Caco-2 (cell line): ENCODE data around the gene ASH1L. TPM values are rescaled to one million over a fixed set of nuclear protein-coding genes. Genes with fewer than 3 reads are reported as not detected.
"Not testable (repeated sequence)": the region's sequence is repeated elsewhere in the genome, so short reads cannot be mapped to it uniquely, and the experiment has no call there.

Experiments used
- BruUV-seq: library from RNA; stranded (reverse); fragments of 400-500 nt; replicated peaks from 2 replicates; lab custom pipeline; 2021; lab: Mats Ljungman, UMichigan
- CTCF ChIA-PET: fragments of 300-600 bp; sonication (Branson Sonifier 250); formaldehyde crosslinking; loops from one replicate; lab custom pipeline; 2022; ENCODE audit warnings: antibody characterized with exemption; lab: Charles Lee
- POLR2A ChIA-PET: fragments of 300-600 bp; sonication (Branson Sonifier 250); formaldehyde crosslinking; loops from one replicate; lab custom pipeline; 2022; ENCODE audit warnings: antibody characterized with exemption; lab: Charles Lee
- DNase-seq, 2 experiments: peaks; one replicate each; pipeline versions ENCODE4 v3.0.0 to v3.0.0-alpha.2; 2020 to 2022
- H3K27me3 ChIP-seq: replicated peaks from 2 replicates; pipeline ENCODE4 v1.6.0; 2011; ENCODE audit warnings: low read length; ENCODE audit not compliant: control insufficient read depth, insufficient read depth
- H3K36me3 ChIP-seq: 2 replicates; pipeline ENCODE4 v1.5.1; 2011; ENCODE audit warnings: low read length; ENCODE audit not compliant: control insufficient read depth, insufficient read depth
- H3K4me1 ChIP-seq: fragments of 250-450 bp; sonication (Bioruptor Pico); 2 replicates; pipeline ENCODE4 v1.5.1; 2020; ENCODE audit warnings: mild to moderate bottlenecking
- H3K4me3 ChIP-seq: 2 replicates; pipeline ENCODE4 v1.5.1; 2011; ENCODE audit warnings: low read depth, mild to moderate bottlenecking, control low read depth, low read length
- H3K9me3 ChIP-seq: fragments of 250-450 bp; sonication (Bioruptor Pico); 2 replicates; pipeline ENCODE4 v1.5.1; 2020; ENCODE audit warnings: mild to moderate bottlenecking, moderate library complexity
- H3K27ac Mint-ChIP-seq: one replicate; pipeline ENCODE4 v1.8.0; 2022; ENCODE audit warnings: mixed read lengths; ENCODE audit not compliant: unreplicated experiment
- H3K27me3 Mint-ChIP-seq: one replicate; pipeline ENCODE4 v1.8.0; 2022; ENCODE audit warnings: mixed read lengths; ENCODE audit not compliant: insufficient read depth, unreplicated experiment
- H3K36me3 Mint-ChIP-seq: one replicate; pipeline ENCODE4 v1.8.0; 2022; ENCODE audit warnings: mild to moderate bottlenecking, mixed read lengths; ENCODE audit not compliant: insufficient read depth, unreplicated experiment
- H3K4me1 Mint-ChIP-seq: one replicate; pipeline ENCODE4 v1.8.0; 2022; ENCODE audit warnings: low read depth, mixed read lengths; ENCODE audit not compliant: unreplicated experiment
- H3K4me3 Mint-ChIP-seq: one replicate; pipeline ENCODE4 v1.8.0; 2022; ENCODE audit warnings: mild to moderate bottlenecking, moderate library complexity, mixed read lengths; ENCODE audit not compliant: unreplicated experiment
- H3K9me3 Mint-ChIP-seq: one replicate; pipeline ENCODE4 v1.8.0; 2022; ENCODE audit warnings: mixed read lengths; ENCODE audit not compliant: unreplicated experiment
- intact Hi-C: fragments of 100-400 bp; cut with micrococcal nuclease; formaldehyde crosslinking; loops from one replicate; pipeline ENCODE4 v1.10.0; 2022; ENCODE audit not compliant: unreplicated experiment
- total RNA-seq: library from RNA; stranded (reverse); gene quantifications from 2 replicates; pipeline ENCODE4 v1.2.3, GENCODE V29; 2022
- TF ChIP-seq, protein P1 (sequence below), 2 experiments: fragments of 200-600 bp in 1 of 2; IDR thresholded peaks; 1 replicate in 1 of 2; 2 replicates in 1 of 2; pipeline versions ENCODE4 v1.5.1 to v1.8.0; 2011 to 2022; ENCODE audit warnings: antibody characterized with exemption in 1 of 2, control low read depth in 1 of 2, inconsistent platforms in 1 of 2, low read depth in 1 of 2, low read length in 1 of 2, mild to moderate bottlenecking in 1 of 2, moderate library complexity in 1 of 2; ENCODE audit not compliant: insufficient read depth in 1 of 2, severe bottlenecking in 1 of 2, unreplicated experiment in 1 of 2

ASH1L gene
- total RNA-seq, 1 experiment from 2014 or later = 39.4 TPM

DNA sequence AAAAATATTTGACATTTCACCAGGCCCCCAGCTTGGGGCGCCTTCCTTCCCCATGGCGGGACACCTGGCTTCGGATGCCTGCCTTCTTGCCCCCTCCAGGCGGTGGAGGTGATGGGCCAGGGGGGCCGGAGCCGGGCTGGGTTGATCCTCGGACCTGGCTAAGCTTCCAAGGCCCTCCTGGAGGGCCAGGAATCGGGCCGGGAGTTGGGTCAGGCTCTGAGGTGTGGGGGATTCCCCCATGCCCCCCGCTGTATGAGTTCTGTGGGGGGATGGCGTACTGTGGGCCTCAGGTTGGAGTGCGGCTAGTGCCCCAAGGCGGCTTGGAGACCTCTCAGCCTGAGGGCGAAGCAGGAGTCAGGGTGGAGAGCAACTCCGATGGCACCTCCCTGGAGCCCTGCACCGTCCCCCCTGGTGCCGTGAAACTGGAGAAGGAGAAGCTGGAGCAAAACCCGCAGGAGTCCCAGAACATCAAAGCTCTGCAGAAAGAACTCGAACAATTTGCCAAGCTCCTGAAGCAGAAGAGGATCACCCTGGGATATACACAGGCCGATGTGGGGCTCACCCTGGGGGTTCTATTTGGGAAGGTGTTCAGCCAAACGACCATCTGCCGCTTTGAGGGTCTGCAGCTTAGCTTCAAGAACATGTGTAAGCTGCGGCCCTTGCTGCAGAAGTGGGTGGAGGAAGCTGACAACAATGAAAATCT, 129.3 kb downstream of the ASH1L start:
- H3K36me3 ChIP-seq, H3K4me1 ChIP-seq, H3K4me1 Mint-ChIP-seq, H3K27ac Mint-ChIP-seq, DNase-seq, CTCF ChIA-PET, H3K27me3 Mint-ChIP-seq, H3K9me3 ChIP-seq, H3K4me3 ChIP-seq, H3K9me3 Mint-ChIP-seq, H3K4me3 Mint-ChIP-seq, intact Hi-C loops, POLR2A ChIA-PET, H3K27me3 ChIP-seq, BruUV-seq: not testable (repeated sequence)
- peaks cover 46% of the 10 kb centered on the region for H3K36me3 Mint-ChIP-seq

DNA sequence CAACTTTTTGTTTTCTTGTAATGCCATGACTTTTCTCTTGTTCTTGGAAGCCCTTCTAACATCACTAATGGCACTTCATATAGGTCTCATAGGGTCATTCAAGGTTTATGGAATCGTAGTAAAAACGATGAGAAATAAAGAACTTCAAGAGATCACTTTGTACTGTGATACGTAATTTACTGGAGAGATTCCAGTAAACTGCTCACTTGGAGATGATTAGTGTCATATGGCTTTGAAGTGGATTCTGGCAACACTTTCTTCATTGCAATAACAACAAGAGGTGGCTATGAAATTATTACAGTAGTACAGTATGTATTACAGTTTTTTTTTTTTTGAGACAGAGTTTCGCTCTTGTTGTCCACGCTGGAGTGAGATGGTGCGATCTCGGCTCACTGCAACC, 138.5 kb downstream of the ASH1L start:
- H3K27me3 Mint-ChIP-seq = no peaks in the 10 kb centered on the region
- no TSS peak for BruUV-seq
- H3K27me3 ChIP-seq = no peaks in the 10 kb centered on the region
- H3K9me3 ChIP-seq = peaks cover 2% of the 10 kb centered on the region; the same call in 1 of the 2 replicates
- no peak overlapping the region for H3K4me3 Mint-ChIP-seq
- CTCF ChIA-PET = no interaction called here
- TF ChIP-seq, protein P1, sequence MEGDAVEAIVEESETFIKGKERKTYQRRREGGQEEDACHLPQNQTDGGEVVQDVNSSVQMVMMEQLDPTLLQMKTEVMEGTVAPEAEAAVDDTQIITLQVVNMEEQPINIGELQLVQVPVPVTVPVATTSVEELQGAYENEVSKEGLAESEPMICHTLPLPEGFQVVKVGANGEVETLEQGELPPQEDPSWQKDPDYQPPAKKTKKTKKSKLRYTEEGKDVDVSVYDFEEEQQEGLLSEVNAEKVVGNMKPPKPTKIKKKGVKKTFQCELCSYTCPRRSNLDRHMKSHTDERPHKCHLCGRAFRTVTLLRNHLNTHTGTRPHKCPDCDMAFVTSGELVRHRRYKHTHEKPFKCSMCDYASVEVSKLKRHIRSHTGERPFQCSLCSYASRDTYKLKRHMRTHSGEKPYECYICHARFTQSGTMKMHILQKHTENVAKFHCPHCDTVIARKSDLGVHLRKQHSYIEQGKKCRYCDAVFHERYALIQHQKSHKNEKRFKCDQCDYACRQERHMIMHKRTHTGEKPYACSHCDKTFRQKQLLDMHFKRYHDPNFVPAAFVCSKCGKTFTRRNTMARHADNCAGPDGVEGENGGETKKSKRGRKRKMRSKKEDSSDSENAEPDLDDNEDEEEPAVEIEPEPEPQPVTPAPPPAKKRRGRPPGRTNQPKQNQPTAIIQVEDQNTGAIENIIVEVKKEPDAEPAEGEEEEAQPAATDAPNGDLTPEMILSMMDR (IDR thresholded peaks at IDR 0.05; ENCODE audit: insufficient read depth in 1 of 2, low read depth in 1 of 2, low read length in 1 of 2, severe bottlenecking in 1 of 2, unreplicated experiment in 1 of 2) = no peak
- peaks cover 22% of the 10 kb centered on the region for H3K36me3 Mint-ChIP-seq
- H3K4me1 Mint-ChIP-seq = no peaks in the 10 kb centered on the region
- H3K36me3 ChIP-seq = no peaks in the 10 kb centered on the region
- no peak overlapping the region for H3K27ac Mint-ChIP-seq
- POLR2A ChIA-PET = no interaction called here
- no peak for DNase-seq
- H3K9me3 Mint-ChIP-seq = no peaks in the 10 kb centered on the region
- intact Hi-C loops = no loop called here
- no peaks in the 10 kb centered on the region for H3K4me1 ChIP-seq
- no peak overlapping the region for H3K4me3 ChIP-seq

DNA sequence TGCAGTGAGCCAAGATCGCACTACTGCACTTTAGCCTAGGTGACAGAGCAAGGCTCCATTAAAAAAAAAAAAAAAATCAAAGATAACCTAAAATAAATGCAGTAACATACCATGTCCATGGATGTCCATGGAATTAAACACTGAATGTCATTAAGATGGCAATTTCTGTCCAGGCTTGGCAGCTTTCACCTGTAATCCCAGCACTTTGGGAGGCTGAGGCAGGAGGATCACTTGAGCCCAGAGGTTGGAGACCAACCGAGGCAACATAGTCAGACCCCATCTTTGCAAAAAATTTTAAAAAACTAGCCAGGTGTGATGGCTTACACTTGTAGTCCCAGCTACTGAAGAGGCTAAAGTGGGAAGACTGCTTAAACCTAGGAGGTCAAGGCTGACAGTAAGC, 141.8 kb downstream of the ASH1L start:
- Mint-ChIP-seq H3K4me3 (no peak overlapping the region), H3K9me3 (no peaks in the 10 kb centered on the region), H3K4me1 (no peaks in the 10 kb centered on the region), H3K27ac (no peak overlapping the region), H3K27me3 (no peaks in the 10 kb centered on the region), H3K36me3 (peaks cover 32% of the 10 kb centered on the region)
- Histone ChIP-seq H3K27me3 (no peaks in the 10 kb centered on the region), H3K36me3 (no peaks in the 10 kb centered on the region), H3K9me3 (no peaks in the 10 kb centered on the region), H3K4me1 (no peaks in the 10 kb centered on the region), H3K4me3 (no peak overlapping the region)
- TF ChIP-seq, protein P1 (IDR thresholded peaks at IDR 0.05; ENCODE audit: insufficient read depth in 1 of 2, low read depth in 1 of 2, low read length in 1 of 2, severe bottlenecking in 1 of 2, unreplicated experiment in 1 of 2) = no peak
- ChIA-PET POLR2A (no interaction called here), CTCF (interaction anchor here (0.7 kb wide), 1 partner anchor 228 kb away, joined by 4 read pairs; no protein-coding TSS in a partner anchor)
- DNase-seq = no peak
- no TSS peak for BruUV-seq
- intact Hi-C loops = no loop called here

DNA sequence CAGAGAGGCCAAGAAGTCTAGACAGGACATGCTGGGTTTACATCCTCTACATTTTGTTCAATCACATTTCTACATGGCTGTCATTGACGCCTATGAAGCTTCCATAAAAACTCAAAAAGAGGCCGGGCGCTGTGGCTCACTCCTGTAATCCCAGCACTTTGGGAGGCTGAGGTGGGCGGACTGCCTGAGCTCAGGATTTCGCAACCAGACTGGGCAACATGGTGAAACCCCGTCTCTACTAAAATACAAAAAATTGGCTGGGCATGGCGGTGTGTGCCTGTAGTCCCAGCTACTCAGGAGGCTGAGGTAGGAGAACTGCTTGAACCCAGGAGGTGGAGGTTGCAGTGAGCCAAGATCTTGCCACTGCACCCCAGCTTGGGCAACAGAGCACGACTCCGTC, 150.8 kb downstream of the ASH1L start:
- H3K27me3 ChIP-seq, POLR2A ChIA-PET, H3K27me3 Mint-ChIP-seq, H3K4me1 ChIP-seq, H3K4me3 Mint-ChIP-seq, H3K36me3 Mint-ChIP-seq, H3K9me3 ChIP-seq, BruUV-seq, H3K4me3 ChIP-seq, H3K27ac Mint-ChIP-seq, H3K36me3 ChIP-seq, DNase-seq, H3K9me3 Mint-ChIP-seq, H3K4me1 Mint-ChIP-seq, CTCF ChIA-PET, intact Hi-C loops: not testable (repeated sequence)
